Vagina (tissue), 2 donors: ENCODE results near the gene COQ3. TPM values are rescaled to one million over a fixed set of nuclear protein-coding genes. Genes with fewer than 3 reads are reported as not detected.

Experiments
- DNase-seq, 2 donors: peaks; one replicate each; pipeline ENCODE4 v3.0.0-alpha.2; 2017; ENCODE audit errors: extremely low spot score in 2 of 2
- H3K27ac ChIP-seq: fragments of 200-600 bp; sonication (generic); one replicate; pipeline ENCODE4 v1.5.1; 2019
- H3K27me3 ChIP-seq: fragments of 200-600 bp; sonication (generic); one replicate; pipeline ENCODE4 v1.5.1; 2019
- H3K36me3 ChIP-seq, 2 donors: fragments of 200-600 bp; sonication (generic); one replicate each; pipeline ENCODE4 v1.5.1; 2017 to 2019
- H3K4me1 ChIP-seq: fragments of 200-600 bp; sonication (generic); one replicate; pipeline ENCODE4 v1.5.1; 2019
- H3K4me3 ChIP-seq, 2 donors: fragments of 200-600 bp; sonication (generic); 1 replicate in 1 of 2; 2 replicates in 1 of 2; pipeline ENCODE4 v1.5.1; 2016 to 2019
- H3K9me3 ChIP-seq: fragments of 200-600 bp; sonication (generic); one replicate; pipeline ENCODE4 v1.5.1; 2019
- POLR2A ChIP-seq, 2 donors: fragments of 450-650 bp; IDR thresholded peaks; one replicate each; pipeline ENCODE4 v1.6.1; 2017; ENCODE audit warnings: antibody characterized with exemption in 2 of 2, mild to moderate bottlenecking in 2 of 2, moderate library complexity in 2 of 2
- POLR2AphosphoS5 ChIP-seq, 2 donors: sonication (generic); formaldehyde crosslinking; IDR thresholded peaks; one replicate each; pipeline ENCODE4 v1.9.0; 2017; ENCODE audit warnings: antibody characterized with exemption in 2 of 2, mild to moderate bottlenecking in 2 of 2, low read depth in 1 of 2; ENCODE audit not compliant: insufficient read depth in 1 of 2
- intact Hi-C: fragments of 100-400 bp; cut with DNase I; formaldehyde crosslinking; loops from one replicate; pipeline ENCODE4 v1.15.1; 2023
- total RNA-seq: library from RNA; depleted of rRNA; stranded (reverse); fragments of >200 nt; gene quantifications from one replicate; pipeline ENCODE4 v1.2.3, GENCODE V29; 2016
- TF ChIP-seq, protein P1 (sequence below), 3 experiments: fragments of 450-650 bp in 2 of 3; fragments of 200-600 bp in 1 of 3; sonication (generic) in 1 of 3; IDR thresholded peaks; one replicate each; pipeline ENCODE4 v1.5.1; 2017 to 2019; ENCODE audit warnings: antibody characterized with exemption in 3 of 3, mild to moderate bottlenecking in 2 of 3, moderate library complexity in 2 of 3

Gene COQ3
- total RNA-seq, 1 donor from 2014 or later = 3.7 TPM

DNA sequence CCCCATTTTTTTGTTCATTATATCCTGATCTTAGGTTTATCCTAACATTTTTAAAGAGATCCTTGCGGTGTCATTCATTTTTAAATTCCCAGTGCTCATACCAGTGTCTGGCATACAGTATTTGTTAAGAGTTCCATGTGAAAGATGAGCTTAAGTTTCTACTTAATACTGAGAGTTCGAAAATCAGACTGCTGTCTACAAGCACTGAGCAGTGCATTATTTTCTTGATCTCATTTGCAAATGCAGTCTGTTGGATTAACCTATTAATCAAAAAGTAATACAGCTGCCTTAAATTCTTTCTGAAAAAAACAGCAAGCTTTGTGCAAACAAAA, 663 bp downstream of the COQ3 start:
- Histone ChIP-seq H3K4me1 (no peaks in the 10 kb centered on the region), H3K27me3 (no peaks in the 10 kb centered on the region), H3K36me3 (no peaks in the 10 kb centered on the region), H3K27ac (peak overlapping the region; percentile 55), H3K9me3 (no peaks in the 10 kb centered on the region), H3K4me3 (peak overlapping the region; percentile 57 to 68)
- intact Hi-C loops = no loop called here
- DNase-seq = no peak
- TF ChIP-seq, protein P1, sequence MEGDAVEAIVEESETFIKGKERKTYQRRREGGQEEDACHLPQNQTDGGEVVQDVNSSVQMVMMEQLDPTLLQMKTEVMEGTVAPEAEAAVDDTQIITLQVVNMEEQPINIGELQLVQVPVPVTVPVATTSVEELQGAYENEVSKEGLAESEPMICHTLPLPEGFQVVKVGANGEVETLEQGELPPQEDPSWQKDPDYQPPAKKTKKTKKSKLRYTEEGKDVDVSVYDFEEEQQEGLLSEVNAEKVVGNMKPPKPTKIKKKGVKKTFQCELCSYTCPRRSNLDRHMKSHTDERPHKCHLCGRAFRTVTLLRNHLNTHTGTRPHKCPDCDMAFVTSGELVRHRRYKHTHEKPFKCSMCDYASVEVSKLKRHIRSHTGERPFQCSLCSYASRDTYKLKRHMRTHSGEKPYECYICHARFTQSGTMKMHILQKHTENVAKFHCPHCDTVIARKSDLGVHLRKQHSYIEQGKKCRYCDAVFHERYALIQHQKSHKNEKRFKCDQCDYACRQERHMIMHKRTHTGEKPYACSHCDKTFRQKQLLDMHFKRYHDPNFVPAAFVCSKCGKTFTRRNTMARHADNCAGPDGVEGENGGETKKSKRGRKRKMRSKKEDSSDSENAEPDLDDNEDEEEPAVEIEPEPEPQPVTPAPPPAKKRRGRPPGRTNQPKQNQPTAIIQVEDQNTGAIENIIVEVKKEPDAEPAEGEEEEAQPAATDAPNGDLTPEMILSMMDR (IDR thresholded peaks at IDR 0.05) = no peak
- TF ChIP-seq POLR2A (IDR thresholded peaks at IDR 0.05) (no peak), POLR2AphosphoS5 (IDR thresholded peaks at IDR 0.05; ENCODE audit: insufficient read depth in 1 of 2, low read depth in 1 of 2) (no peak)

DNA sequence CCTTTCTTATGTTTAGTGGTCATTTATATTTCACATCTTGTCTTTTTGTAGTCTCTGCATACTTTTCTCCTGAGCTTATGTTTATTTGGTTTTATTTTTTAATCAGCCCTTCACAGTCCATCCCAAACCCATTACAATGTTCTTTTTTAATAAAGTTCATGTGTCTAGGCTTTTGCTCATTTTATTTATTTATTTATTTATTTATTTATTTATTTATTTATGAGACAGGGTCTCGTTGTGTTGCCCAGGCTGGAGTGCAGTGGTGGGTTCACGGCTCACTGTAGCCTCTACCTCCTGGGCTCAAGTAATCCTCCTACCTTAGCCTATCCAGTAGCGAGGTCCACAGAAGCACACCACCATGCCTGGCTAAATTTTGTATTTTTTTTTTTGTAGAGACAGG, 3.1 kb downstream of the COQ3 start:
- no peak for DNase-seq
- H3K27ac ChIP-seq = no peak overlapping the region
- intact Hi-C loops = no loop called here

DNA sequence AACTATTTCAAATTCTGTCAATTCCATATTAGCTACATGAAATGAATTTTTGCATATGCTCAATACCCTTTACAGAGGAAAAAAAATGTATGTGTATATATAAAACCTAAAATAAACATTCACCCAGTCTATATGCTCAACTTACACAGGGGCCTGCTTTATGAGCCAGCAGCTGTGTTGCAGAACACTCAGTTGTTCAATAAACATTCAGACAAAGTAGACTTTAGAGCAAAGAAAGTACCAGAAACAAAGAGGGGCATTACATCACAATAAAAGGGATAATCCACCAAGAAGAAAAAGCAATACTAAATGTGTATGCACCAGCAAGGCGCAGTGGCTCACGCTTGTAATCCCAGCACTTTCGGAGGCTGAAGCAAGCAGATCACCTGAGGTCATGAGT, 9.5 kb downstream of the COQ3 start:
- Histone ChIP-seq H3K4me1 (no peaks in the 10 kb centered on the region), H3K27me3 (no peaks in the 10 kb centered on the region), H3K9me3 (no peaks in the 10 kb centered on the region), H3K27ac (no peak overlapping the region), H3K36me3 (no peaks in the 10 kb centered on the region), H3K4me3 (no peak overlapping the region)
- DNase-seq = no peak
- intact Hi-C loops = no loop called here
- TF ChIP-seq POLR2AphosphoS5 (IDR thresholded peaks at IDR 0.05; ENCODE audit: insufficient read depth in 1 of 2, low read depth in 1 of 2) (no peak), POLR2A (IDR thresholded peaks at IDR 0.05) (no peak)
- TF ChIP-seq, protein P1 (IDR thresholded peaks at IDR 0.05) = no peak

More for the DNA sequence above, 3.1 kb downstream of the COQ3 start:
- no peaks in the 10 kb centered on the region for H3K9me3 ChIP-seq
- H3K36me3 ChIP-seq = no peaks in the 10 kb centered on the region
- no peak overlapping the region for H3K4me3 ChIP-seq
- no peaks in the 10 kb centered on the region for H3K4me1 ChIP-seq
- TF ChIP-seq, protein P1 (IDR thresholded peaks at IDR 0.05) = no peak
- TF ChIP-seq POLR2AphosphoS5 (IDR thresholded peaks at IDR 0.05; ENCODE audit: insufficient read depth in 1 of 2, low read depth in 1 of 2) (no peak), POLR2A (IDR thresholded peaks at IDR 0.05) (no peak)
- H3K27me3 ChIP-seq = no peaks in the 10 kb centered on the region

DNA sequence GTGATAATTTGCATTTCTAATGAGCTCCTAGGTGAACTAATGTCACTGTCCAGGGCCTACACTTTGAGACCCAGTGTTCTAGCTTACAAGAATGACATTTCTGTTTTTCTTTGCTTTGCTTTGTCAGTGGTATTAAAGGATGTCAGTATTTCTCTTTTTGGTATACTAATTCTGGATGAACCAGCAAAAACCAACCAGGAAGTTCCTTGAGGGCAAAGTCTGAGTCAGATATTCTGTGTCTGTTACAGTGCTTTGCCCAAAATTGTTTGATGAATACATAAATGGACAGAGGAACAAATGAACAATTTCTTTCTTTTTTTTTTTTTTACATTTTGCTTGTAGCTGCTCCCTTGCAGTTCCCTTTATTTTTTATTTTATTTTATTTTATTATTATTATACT, 15.4 kb downstream of the COQ3 start:
- no peaks in the 10 kb centered on the region for H3K9me3 ChIP-seq
- intact Hi-C loops = no loop called here
- no peaks in the 10 kb centered on the region for H3K36me3 ChIP-seq
- TF ChIP-seq, protein P1 (IDR thresholded peaks at IDR 0.05) = no peak
- TF ChIP-seq POLR2A (IDR thresholded peaks at IDR 0.05) (no peak), POLR2AphosphoS5 (IDR thresholded peaks at IDR 0.05; ENCODE audit: insufficient read depth in 1 of 2, low read depth in 1 of 2) (no peak)
- no peak for DNase-seq
- H3K4me3 ChIP-seq = no peak overlapping the region
- no peaks in the 10 kb centered on the region for H3K27me3 ChIP-seq
- H3K27ac ChIP-seq = no peak overlapping the region
- no peaks in the 10 kb centered on the region for H3K4me1 ChIP-seq

DNA sequence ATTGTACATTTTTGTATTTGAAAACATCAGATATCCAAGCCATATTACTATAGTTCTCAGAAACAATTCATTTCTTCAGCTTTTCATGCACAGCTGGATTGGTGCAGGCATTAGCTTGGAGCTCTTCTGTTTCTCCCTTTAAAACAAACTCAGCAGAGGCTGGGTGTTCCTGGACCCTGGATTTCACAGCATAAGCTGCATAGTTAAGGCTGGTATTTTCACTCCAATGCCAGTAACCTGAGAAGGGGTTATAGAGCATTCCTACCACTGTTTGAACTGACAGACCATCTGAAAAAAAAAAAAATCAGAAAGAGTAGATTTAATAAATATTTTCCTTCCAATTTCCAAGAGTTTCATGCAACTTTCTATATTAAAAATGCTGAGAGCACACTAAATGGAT, 24.5 kb downstream of the COQ3 start:
- no peak for DNase-seq
- Histone ChIP-seq H3K4me1 (no peaks in the 10 kb centered on the region), H3K36me3 (no peaks in the 10 kb centered on the region), H3K27me3 (no peaks in the 10 kb centered on the region), H3K4me3 (no peak overlapping the region), H3K9me3 (no peaks in the 10 kb centered on the region), H3K27ac (no peak overlapping the region)
- intact Hi-C loops = no loop called here
- no peak for TF ChIP-seq POLR2A (IDR thresholded peaks at IDR 0.05)
- no peak for TF ChIP-seq POLR2AphosphoS5 (IDR thresholded peaks at IDR 0.05; ENCODE audit: insufficient read depth in 1 of 2, low read depth in 1 of 2)
- TF ChIP-seq, protein P1 (IDR thresholded peaks at IDR 0.05) = no peak
